GM21360 (cell line): ENCODE data around the gene S100A4.

Source experiments
- ATAC-seq: cut with Tn5 transposase; IDR thresholded peaks from one replicate; pipeline ENCODE4 v1.9.1; 2021; ENCODE audit warnings: mild to moderate bottlenecking, moderate library complexity; ENCODE audit not compliant: unreplicated experiment

S100A4 gene

GRCh38 chr1:153548722-153549688, 3.4 kb upstream of the S100A4 start, which contains the start of gene S100A3:
Gene S100A3 (minus strand): TSS chr1:153549258. CDS start chr1:153548485, 773 bp downstream.
- no peak for ATAC-seq

- no peak for ATAC-seq
Measured at GRCh38 chr1:153547560-153548551, 2.2 kb upstream of the S100A4 start.

GRCh38 chr1:153546796-153547559, 1.4 kb upstream of the S100A4 start:
- no peak for ATAC-seq

- no peak for ATAC-seq
Measured at GRCh38 chr1:153546371-153546770, 765 bp upstream of the S100A4 start.

GRCh38 chr1:153544453-153545066, 1.0 kb downstream of the S100A4 start:
- ATAC-seq = no peak

- ATAC-seq = no peak
Measured at GRCh38 chr1:153543736-153544135, 1.9 kb downstream of the S100A4 start.

GRCh38 chr1:153542956-153543711, 2.5 kb downstream of the S100A4 start:
- ATAC-seq = no peak

GRCh38 chr1:153541641-153542590, 3.7 kb downstream of the S100A4 start:
- no peak for ATAC-seq

- no peak for ATAC-seq
Measured at GRCh38 chr1:153540394-153541361, 4.9 kb downstream of the S100A4 start, which contains the start of gene S100A5. Gene S100A5 (minus strand): TSS chr1:153540934. CDS start chr1:153540191, 743 bp downstream.

GRCh38 chr1:153539395-153540093, 6.1 kb downstream of the S100A4 start:
- no peak for ATAC-seq

GRCh38 chr1:153538315-153538821, 7.2 kb downstream of the S100A4 start:
- no peak for ATAC-seq

GRCh38 chr1:153537376-153537730, 8.3 kb downstream of the S100A4 start:
- ATAC-seq = no peak

GRCh38 chr1:153536671-153537375, 8.8 kb downstream of the S100A4 start:
- no peak for ATAC-seq

- no peak for ATAC-seq
Measured at GRCh38 chr1:153536012-153536670, 9.5 kb downstream of the S100A4 start.
